Esophagus squamous epithelium (tissue), 4 donors: ENCODE results near the gene SCG2.

Experiments used
- CTCF ChIP-seq, 6 experiments: fragments of 450-650 bp in 4 of 6; fragments of 200-600 bp in 2 of 6; sonication (generic) in 2 of 6; IDR thresholded peaks; one replicate each; pipeline ENCODE4 v1.5.1; 2016 to 2019; ENCODE audit warnings: antibody characterized with exemption in 6 of 6, mild to moderate bottlenecking in 4 of 6, moderate library complexity in 4 of 6
- POLR2A ChIP-seq, 4 donors: fragments of 450-650 bp; IDR thresholded peaks; one replicate each; pipeline ENCODE4 v1.6.1; 2017; ENCODE audit warnings: antibody characterized with exemption in 4 of 4, mild to moderate bottlenecking in 4 of 4, moderate library complexity in 3 of 4

- TF ChIP-seq POLR2A (IDR thresholded peaks at IDR 0.05) (no peak), CTCF (IDR thresholded peaks at IDR 0.05) (no peak)
These were observed 4.8 kb upstream of the SCG2 start for GRCh38 chr2:223606946-223607345.
